ENCODE measurements around the gene SPAAR. TPM values are rescaled to one million over a fixed set of nuclear protein-coding genes. Genes with fewer than 3 reads are reported as not detected.

The SPAAR gene
- total RNA-seq, 1 donor from 2014 or later: 0.56 TPM

DNA sequence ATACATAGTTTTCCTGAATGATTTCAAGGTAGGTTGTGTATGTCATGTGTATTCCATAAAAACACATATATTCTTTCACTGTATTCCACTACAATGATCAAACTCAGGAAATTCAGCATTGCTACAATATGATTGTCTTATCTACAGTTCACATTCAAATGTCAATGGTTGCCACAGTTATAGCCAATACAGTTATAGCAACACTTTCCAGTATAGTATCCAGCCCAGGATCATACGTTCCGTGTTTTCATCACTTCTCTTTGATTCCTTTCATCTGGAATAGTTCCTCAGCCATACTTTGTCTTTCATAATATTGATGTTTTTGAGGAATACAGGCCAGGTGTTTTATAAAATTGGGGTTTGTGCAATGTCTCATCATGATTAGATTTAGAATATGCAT, 39.2 kb downstream of the SPAAR start:
- Mint-ChIP-seq H3K4me3 (ENCODE audit: unreplicated experiment) (no peak overlapping the region), H3K4me1 (ENCODE audit: unreplicated experiment) (peaks cover 26% of the 10 kb centered on the region), H3K27ac (ENCODE audit: unreplicated experiment) (no peak overlapping the region), H3K9me3 (ENCODE audit: unreplicated experiment) (no peaks in the 10 kb centered on the region), H3K36me3 (ENCODE audit: unreplicated experiment) (peaks cover 1% of the 10 kb centered on the region), H3K27me3 (ENCODE audit: unreplicated experiment) (peaks cover 2% of the 10 kb centered on the region)
- TF ChIP-seq, protein P1, sequence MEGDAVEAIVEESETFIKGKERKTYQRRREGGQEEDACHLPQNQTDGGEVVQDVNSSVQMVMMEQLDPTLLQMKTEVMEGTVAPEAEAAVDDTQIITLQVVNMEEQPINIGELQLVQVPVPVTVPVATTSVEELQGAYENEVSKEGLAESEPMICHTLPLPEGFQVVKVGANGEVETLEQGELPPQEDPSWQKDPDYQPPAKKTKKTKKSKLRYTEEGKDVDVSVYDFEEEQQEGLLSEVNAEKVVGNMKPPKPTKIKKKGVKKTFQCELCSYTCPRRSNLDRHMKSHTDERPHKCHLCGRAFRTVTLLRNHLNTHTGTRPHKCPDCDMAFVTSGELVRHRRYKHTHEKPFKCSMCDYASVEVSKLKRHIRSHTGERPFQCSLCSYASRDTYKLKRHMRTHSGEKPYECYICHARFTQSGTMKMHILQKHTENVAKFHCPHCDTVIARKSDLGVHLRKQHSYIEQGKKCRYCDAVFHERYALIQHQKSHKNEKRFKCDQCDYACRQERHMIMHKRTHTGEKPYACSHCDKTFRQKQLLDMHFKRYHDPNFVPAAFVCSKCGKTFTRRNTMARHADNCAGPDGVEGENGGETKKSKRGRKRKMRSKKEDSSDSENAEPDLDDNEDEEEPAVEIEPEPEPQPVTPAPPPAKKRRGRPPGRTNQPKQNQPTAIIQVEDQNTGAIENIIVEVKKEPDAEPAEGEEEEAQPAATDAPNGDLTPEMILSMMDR (IDR thresholded peaks at IDR 0.05): no peak
- DNase-seq (ENCODE audit: extremely low spot score, unreplicated experiment): no peak

DNA sequence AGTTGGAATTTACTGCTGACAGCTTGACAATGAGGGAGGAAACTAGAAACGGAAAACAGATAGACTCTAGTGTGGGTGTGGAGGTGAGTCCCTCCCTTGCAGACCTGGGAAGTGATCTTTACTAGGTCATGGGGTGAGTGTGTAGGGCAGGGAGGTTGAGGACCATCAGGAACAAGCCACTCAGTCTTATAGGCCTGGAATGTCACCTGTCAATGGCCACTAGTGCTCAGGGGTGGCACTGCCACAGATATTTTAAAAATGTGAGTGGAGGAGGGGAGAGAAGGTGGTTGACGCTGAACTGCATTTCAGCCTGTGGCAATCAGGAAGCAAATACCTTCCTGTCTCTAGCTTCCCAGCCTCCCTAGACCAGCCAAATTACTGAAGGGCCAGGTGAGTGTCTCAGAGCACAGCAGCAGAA, 39.6 kb downstream of the SPAAR start:
- Mint-ChIP-seq H3K27me3 (ENCODE audit: unreplicated experiment) (peaks cover 2% of the 10 kb centered on the region), H3K4me1 (ENCODE audit: unreplicated experiment) (peaks cover 25% of the 10 kb centered on the region), H3K27ac (ENCODE audit: unreplicated experiment) (no peak overlapping the region), H3K36me3 (ENCODE audit: unreplicated experiment) (peaks cover 1% of the 10 kb centered on the region), H3K4me3 (ENCODE audit: unreplicated experiment) (no peak overlapping the region), H3K9me3 (ENCODE audit: unreplicated experiment) (no peaks in the 10 kb centered on the region)
- TF ChIP-seq, protein P1 (IDR thresholded peaks at IDR 0.05): no peak
- DNase-seq (ENCODE audit: extremely low spot score, unreplicated experiment): no peak

DNA sequence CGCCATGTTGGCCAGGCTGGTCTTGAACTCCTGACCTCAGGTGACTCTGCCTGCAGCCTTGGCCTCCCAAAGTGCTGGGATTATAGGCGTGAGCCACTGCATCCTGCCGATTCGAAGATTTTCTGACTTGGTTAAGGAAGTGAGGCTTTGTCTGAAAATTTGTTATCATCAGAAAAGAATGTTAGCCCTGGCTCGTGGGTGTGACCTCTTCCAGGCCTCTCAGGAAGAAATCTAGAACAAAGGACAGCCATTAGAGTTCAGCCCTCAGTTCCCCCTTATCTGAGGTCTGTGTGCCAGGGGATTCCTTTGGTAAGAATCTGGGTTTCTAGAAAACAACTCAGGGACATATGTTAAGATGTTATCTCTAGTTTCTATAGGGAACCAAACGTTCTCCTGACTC, 42.4 kb downstream of the SPAAR start:
- Mint-ChIP-seq H3K9me3 (ENCODE audit: unreplicated experiment) (no peaks in the 10 kb centered on the region), H3K4me3 (ENCODE audit: unreplicated experiment) (no peak overlapping the region), H3K27me3 (ENCODE audit: unreplicated experiment) (peaks cover 2% of the 10 kb centered on the region), H3K4me1 (ENCODE audit: unreplicated experiment) (peaks cover 8% of the 10 kb centered on the region), H3K27ac (ENCODE audit: unreplicated experiment) (no peak overlapping the region), H3K36me3 (ENCODE audit: unreplicated experiment) (no peaks in the 10 kb centered on the region)
- no peak for DNase-seq (ENCODE audit: extremely low spot score, unreplicated experiment)
- TF ChIP-seq, protein P1 (IDR thresholded peaks at IDR 0.05): no peak

DNA sequence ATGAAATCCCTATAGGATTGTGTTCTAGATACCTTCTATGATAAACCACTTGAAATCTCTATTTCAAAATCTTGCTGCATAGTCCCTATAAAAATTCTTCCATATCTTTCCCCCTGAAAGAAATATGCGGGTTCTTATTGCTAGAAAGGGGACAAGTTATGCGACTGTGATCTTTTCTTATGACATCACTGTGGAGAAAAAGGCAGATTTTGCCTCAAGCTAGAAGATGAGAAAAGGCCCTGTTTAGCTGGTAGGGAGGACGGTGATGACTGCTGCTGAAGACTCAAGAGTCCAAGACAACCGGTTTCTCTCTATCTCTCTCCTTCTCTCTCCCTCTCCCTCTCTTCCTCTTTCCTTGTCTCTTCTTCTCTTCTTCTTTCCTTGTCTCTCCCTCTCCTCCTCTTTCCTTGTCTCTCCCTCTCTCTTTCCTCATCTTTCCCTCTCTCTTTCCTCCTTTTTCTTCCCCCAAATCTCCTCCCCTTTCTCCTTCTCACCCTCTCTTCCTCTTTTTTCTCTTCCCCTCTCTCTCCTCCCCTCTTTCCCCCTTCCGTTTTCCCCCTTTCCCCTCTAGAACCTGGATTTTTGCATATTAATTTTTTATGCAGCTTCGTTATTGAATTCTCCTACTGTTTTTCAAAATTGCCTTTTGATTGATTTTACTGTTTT, 43.4 kb downstream of the SPAAR start:
- H3K4me1 Mint-ChIP-seq (ENCODE audit: unreplicated experiment): peaks cover 8% of the 10 kb centered on the region
- no peak overlapping the region for H3K4me3 Mint-ChIP-seq (ENCODE audit: unreplicated experiment)
- TF ChIP-seq, protein P1 (IDR thresholded peaks at IDR 0.05): no peak
- H3K36me3 Mint-ChIP-seq (ENCODE audit: unreplicated experiment): no peaks in the 10 kb centered on the region
- peaks cover 2% of the 10 kb centered on the region for H3K27me3 Mint-ChIP-seq (ENCODE audit: unreplicated experiment)
- H3K9me3 Mint-ChIP-seq (ENCODE audit: unreplicated experiment): no peaks in the 10 kb centered on the region
- no peak overlapping the region for H3K27ac Mint-ChIP-seq (ENCODE audit: unreplicated experiment)
- DNase-seq (ENCODE audit: extremely low spot score, unreplicated experiment): no peak

DNA sequence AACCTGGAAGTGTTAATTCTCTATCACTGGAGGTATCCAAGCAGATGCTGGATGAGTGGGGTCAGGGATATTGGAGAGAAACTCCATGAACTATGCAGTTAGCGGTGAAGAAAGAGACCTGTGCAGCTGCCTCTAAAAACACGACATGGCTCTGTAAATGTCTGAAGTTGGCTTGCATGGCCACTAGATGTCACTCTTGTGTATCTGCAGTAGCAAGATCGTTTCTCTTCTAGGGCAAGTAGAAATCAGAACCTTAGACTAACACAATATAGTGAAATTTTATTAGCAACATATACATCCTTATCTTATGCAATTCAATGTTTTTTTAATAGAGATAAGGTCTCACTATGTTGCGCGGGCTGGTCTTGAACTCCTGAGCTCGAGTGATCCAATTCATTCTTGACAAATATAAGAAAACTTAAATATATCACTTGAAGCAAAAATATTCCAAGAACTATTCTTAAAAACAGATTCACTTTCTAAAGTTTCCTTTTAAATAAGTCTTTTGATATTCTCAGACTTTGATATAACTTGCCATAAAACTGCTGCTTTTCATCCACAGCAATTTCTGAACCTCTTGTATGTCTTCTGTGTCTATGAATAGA, 45.8 kb downstream of the SPAAR start:
- Mint-ChIP-seq H3K4me1 (ENCODE audit: unreplicated experiment) (peaks cover 5% of the 10 kb centered on the region), H3K36me3 (ENCODE audit: unreplicated experiment) (no peaks in the 10 kb centered on the region), H3K27ac (ENCODE audit: unreplicated experiment) (no peak overlapping the region), H3K4me3 (ENCODE audit: unreplicated experiment) (no peak overlapping the region), H3K9me3 (ENCODE audit: unreplicated experiment) (no peaks in the 10 kb centered on the region), H3K27me3 (ENCODE audit: unreplicated experiment) (peaks cover 2% of the 10 kb centered on the region)
- TF ChIP-seq, protein P1 (IDR thresholded peaks at IDR 0.05): peak; percentile 92
- no peak for DNase-seq (ENCODE audit: extremely low spot score, unreplicated experiment)

Measured in osteocyte (in vitro differentiated cells).